HL-60 (cell line): ENCODE data around the gene ZNG1A.
"Not testable (repeated sequence)": the region's sequence is repeated elsewhere in the genome, so short reads cannot be mapped to it uniquely, and the experiment has no call there.

Experiments
- DNase-seq, 2 experiments: peaks; one replicate each; pipeline ENCODE4 v3.0.0-alpha.2; 2010 to 2020; ENCODE audit warnings: low read depth in 1 of 2, low spot score in 1 of 2
- H3K27ac ChIP-seq: fragments of 250-450 bp; sonication (Bioruptor Pico); replicated peaks from 2 replicates; pipeline ENCODE4 v1.5.1; 2020; ENCODE audit warnings: mild to moderate bottlenecking, moderate library complexity
- H3K27me3 ChIP-seq: fragments of 250-450 bp; sonication (Bioruptor Pico); 2 replicates; pipeline ENCODE4 v1.5.1; 2021; ENCODE audit warnings: mild to moderate bottlenecking, moderate library complexity; ENCODE audit not compliant: insufficient read depth, poor library complexity, severe bottlenecking
- H3K4me3 ChIP-seq: replicated peaks from 2 replicates; pipeline ENCODE4 v1.5.1; 2011; ENCODE audit warnings: mild to moderate bottlenecking, control low read depth, low read length; ENCODE audit not compliant: insufficient read depth
- GABPA ChIP-seq: IDR thresholded peaks from 2 replicates; pipeline ENCODE4 v1.6.1; 2012; ENCODE audit warnings: low read depth
- POLR2AphosphoS5 ChIP-seq: IDR thresholded peaks from 2 replicates; pipeline ENCODE4 v1.6.1; 2012; ENCODE audit warnings: low read depth
- SPI1 ChIP-seq: IDR thresholded peaks from 2 replicates; pipeline ENCODE4 v1.6.1; 2012; ENCODE audit warnings: low read depth, mild to moderate bottlenecking, borderline replicate concordance
- TF ChIP-seq, protein P1 (sequence below): IDR thresholded peaks from one replicate; pipeline ENCODE4 v1.5.1; 2011; ENCODE audit warnings: low read length, control low read depth, inconsistent platforms; ENCODE audit not compliant: insufficient read depth
- TF ChIP-seq, protein P2 (sequence below): IDR thresholded peaks from 2 replicates; pipeline ENCODE4 v1.6.1; 2012; ENCODE audit warnings: low read depth; ENCODE audit not compliant: insufficient replicate concordance

Gene ZNG1A

DNA sequence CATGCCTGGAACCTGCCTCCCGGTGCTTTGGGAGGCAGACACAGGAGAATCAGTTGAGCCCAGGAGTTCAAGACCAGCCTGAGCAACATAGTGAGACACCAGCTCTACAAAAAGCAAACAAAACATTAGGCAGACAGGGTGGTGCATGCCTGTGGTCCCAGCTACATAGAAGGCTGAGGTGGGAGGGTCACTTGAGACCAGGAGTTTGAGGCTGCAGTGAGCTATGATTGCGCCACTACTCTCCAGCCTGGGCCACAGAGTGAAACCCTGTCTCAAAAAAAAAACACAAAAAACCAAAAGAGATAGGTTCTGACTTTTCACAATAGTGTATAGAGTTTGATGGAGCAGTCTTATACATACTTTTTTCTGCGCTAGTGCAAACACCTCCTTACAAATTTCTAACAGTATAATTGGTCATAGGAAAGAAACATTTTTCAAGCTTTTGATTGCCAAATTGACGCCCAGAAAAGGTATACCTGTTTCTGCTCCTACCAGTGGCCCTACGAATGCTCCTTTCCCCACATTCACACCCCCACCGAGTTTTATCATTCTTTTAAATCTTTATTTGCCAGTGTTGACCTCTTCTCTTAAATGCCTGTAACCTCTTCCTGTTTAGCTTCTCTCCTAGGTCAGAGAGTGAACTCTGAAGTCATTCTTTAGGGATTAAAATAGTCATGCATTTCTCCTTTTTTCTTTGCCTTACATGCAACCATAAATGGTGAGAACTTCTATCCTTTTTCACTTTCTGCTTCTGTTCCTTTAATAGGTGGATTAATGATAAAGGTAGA, 43.3 kb upstream of the ZNG1A start:
- Histone ChIP-seq H3K27me3 (no peaks in the 10 kb centered on the region), H3K27ac (peak overlapping the region; percentile 20), H3K4me3 (no peak overlapping the region)
- DNase-seq: peak in 1 of 2 experiments; percentile 78
- TF ChIP-seq, protein P1, sequence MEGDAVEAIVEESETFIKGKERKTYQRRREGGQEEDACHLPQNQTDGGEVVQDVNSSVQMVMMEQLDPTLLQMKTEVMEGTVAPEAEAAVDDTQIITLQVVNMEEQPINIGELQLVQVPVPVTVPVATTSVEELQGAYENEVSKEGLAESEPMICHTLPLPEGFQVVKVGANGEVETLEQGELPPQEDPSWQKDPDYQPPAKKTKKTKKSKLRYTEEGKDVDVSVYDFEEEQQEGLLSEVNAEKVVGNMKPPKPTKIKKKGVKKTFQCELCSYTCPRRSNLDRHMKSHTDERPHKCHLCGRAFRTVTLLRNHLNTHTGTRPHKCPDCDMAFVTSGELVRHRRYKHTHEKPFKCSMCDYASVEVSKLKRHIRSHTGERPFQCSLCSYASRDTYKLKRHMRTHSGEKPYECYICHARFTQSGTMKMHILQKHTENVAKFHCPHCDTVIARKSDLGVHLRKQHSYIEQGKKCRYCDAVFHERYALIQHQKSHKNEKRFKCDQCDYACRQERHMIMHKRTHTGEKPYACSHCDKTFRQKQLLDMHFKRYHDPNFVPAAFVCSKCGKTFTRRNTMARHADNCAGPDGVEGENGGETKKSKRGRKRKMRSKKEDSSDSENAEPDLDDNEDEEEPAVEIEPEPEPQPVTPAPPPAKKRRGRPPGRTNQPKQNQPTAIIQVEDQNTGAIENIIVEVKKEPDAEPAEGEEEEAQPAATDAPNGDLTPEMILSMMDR: no peak
- TF ChIP-seq, protein P2, sequence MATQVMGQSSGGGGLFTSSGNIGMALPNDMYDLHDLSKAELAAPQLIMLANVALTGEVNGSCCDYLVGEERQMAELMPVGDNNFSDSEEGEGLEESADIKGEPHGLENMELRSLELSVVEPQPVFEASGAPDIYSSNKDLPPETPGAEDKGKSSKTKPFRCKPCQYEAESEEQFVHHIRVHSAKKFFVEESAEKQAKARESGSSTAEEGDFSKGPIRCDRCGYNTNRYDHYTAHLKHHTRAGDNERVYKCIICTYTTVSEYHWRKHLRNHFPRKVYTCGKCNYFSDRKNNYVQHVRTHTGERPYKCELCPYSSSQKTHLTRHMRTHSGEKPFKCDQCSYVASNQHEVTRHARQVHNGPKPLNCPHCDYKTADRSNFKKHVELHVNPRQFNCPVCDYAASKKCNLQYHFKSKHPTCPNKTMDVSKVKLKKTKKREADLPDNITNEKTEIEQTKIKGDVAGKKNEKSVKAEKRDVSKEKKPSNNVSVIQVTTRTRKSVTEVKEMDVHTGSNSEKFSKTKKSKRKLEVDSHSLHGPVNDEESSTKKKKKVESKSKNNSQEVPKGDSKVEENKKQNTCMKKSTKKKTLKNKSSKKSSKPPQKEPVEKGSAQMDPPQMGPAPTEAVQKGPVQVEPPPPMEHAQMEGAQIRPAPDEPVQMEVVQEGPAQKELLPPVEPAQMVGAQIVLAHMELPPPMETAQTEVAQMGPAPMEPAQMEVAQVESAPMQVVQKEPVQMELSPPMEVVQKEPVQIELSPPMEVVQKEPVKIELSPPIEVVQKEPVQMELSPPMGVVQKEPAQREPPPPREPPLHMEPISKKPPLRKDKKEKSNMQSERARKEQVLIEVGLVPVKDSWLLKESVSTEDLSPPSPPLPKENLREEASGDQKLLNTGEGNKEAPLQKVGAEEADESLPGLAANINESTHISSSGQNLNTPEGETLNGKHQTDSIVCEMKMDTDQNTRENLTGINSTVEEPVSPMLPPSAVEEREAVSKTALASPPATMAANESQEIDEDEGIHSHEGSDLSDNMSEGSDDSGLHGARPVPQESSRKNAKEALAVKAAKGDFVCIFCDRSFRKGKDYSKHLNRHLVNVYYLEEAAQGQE: no peak
- TF ChIP-seq SPI1: peak; percentile 81
- TF ChIP-seq GABPA: no peak

DNA sequence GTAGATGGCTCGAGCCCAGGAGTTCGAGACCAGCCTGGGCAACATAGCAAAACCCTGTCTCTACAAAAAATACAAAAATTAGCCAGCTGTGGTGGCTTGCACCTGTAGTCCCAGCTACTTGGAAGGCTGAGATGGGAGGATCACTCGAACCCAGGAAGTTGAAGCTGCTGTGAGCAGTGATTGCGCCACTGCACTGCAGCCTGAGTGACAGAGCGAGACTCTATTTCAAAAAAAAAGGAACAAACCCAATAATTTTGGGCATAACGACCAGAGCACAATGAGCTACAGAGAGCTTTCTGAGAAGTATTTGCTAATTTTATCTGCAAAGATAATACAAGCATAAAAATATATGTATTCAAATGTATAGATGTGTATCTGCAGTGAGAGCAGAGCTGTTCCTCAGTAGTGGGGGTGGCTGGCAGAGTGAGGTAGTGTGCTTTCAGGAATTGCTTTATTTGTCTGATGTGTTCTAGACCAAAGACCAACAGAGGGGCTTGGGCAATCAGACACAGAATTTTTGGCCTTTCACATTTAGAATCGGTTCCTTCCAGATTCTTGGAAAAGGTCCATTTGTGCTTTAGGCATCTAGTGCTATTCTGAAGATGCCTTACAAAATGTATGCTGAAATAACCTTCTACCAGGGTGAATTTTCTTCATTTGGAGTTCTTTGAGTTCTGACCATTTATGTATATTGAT, 41.0 kb upstream of the ZNG1A start:
- TF ChIP-seq, protein P2: no peak
- TF ChIP-seq SPI1 (no peak), POLR2AphosphoS5 (no peak), GABPA (no peak)
- TF ChIP-seq, protein P1: no peak
- DNase-seq: peak in 1 of 2 experiments; percentile 83
- Histone ChIP-seq H3K27me3 (no peaks in the 10 kb centered on the region), H3K4me3 (no peak overlapping the region), H3K27ac (peak overlapping the region; percentile 20)

DNA sequence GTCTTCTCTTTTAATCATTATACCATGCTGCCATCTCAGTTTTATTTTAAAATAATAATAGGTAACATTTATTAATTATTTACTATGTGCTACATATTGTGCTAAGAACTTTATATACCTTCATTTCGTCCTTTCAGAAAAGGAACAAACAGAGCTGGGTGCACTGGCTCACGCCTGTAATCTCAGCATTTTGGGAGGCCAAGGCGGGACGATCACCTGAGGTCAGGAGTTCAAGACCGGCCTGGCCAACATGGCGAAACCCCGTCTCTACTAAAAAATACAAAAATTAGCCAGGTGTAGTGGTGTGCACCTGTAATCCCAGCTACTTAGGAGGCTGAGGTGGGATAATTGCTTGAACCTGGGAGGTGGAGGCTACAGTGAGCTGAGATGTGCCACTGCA, 40.2 kb upstream of the ZNG1A start:
- not testable (repeated sequence) for DNase-seq, H3K4me3 ChIP-seq, H3K27me3 ChIP-seq
- peak overlapping the region; percentile 20; the same call in 1 of the 2 replicates for H3K27ac ChIP-seq

DNA sequence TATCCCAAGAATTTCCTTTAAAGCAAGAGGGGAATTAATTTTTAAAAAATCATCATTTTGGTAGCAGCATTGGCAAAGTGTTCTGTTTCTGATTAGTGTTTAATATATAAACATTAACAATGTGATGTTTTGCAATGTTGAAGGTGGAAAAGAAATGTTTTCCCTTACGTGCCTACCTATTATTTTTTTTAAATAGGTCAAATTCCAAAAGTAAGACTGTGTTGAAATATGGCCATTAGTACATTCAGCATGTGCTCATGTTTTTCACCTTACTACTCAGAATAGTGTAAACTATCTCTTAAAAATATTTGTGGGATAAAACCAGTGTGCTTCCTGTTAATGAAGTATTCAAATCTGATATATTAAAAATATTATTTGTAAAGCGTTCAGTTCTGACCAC, 39.1 kb upstream of the ZNG1A start:
- TF ChIP-seq, protein P1: no peak
- TF ChIP-seq SPI1 (no peak), POLR2AphosphoS5 (no peak), GABPA (no peak)
- TF ChIP-seq, protein P2: no peak
- no peak for DNase-seq
- peak overlapping the region; percentile 48; the same call in 1 of the 2 replicates for H3K4me3 ChIP-seq
- H3K27ac ChIP-seq: no peak overlapping the region; the same call in none of the 2 replicates
- H3K27me3 ChIP-seq: no peaks in the 10 kb centered on the region
